ENCODE results near the gene TRIM71. TPM values are rescaled to one million over a fixed set of nuclear protein-coding genes. Genes with fewer than 3 reads are reported as not detected.
"Not testable (repeated sequence)": the region's sequence is repeated elsewhere in the genome, so short reads cannot be mapped to it uniquely, and the experiment has no call there.

Gene TRIM71
- total RNA-seq (under 1 TPM in 1 of 2 donors, not detected in 1; 0.03 TPM), total RNA-seq (0 to 0.12 reads per million in 2 donors)

DNA sequence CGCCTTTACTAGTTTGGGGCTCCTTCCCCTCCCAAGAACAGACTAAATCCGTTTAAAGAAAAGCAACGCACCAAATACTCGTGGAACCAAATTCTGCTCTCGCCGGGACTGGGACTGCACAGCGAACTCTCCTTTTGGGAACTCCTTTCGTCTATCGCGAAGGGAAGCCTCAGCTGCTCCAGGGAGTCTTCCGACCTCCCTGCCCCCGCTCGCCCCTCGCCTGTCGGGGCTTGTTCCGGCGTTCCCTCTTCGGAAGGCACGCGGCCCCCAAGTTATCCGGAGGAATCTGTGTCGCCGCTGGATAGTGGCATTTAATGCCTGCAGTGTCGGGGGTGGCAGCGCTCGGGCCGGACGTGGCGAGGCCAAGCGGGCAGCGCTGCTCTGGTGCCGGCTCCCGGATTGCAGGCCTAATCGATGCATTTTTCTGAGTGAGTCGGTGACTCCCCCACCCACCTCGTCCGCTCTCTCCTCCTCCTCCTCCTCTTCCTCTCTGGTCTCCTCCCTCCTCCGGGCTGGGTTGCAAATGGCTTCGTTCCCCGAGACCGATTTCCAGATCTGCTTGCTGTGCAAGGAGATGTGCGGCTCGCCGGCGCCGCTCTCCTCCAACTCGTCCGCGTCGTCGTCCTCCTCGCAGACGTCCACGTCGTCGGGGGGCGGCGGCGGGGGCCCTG lies at the start of gene TRIM71:
TRIM71 (plus strand) TSS at position 440 of the 671 bp plus-strand sequence; CDS start at position 524, 84 bp downstream.
- H3K36me3 Mint-ChIP-seq (ENCODE audit: low read depth) = no peaks in the 10 kb centered on the region
- peaks cover 12% of the 10 kb centered on the region for H3K4me1 Mint-ChIP-seq
- H3K27me3 Mint-ChIP-seq = peaks cover 29% of the 10 kb centered on the region
- no peaks in the 10 kb centered on the region for H3K9me3 ChIP-seq (ENCODE audit: control insufficient read depth, low read length, poor library complexity, severe bottlenecking)
- DNase-seq (no peak), ATAC-seq (no peak)
- H3K27ac Mint-ChIP-seq = no peak within 1 kb of the TSS
- peak within 1 kb of the TSS; percentile 89 for H3K4me3 Mint-ChIP-seq

DNA sequence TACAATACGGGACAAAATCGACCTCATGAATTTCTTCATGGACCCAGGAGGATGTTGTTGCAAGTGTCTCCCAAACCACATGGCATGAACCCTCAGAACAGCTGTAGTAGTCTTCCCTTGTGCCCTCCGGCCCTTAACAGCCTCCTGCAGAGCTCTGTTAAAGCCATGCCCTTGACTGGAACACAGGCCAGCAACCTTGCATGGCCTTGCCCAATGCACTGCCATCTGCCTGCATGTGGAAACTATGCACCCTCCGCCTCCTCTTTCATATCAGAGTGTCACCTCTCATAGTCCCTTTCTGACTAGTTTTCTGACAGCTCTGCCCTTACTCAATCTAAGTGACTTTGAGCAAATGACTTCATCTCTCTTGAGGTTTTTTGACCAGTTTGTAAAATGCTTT lies 39.4 kb upstream of the TRIM71 start:
- no peak for ATAC-seq
- Mint-ChIP-seq H3K4me1 (peaks cover 9% of the 10 kb centered on the region), H3K27me3 (peaks cover 14% of the 10 kb centered on the region), H3K27ac (no peak overlapping the region), H3K4me3 (no peak overlapping the region), H3K36me3 (ENCODE audit: low read depth) (no peaks in the 10 kb centered on the region)
- no peaks in the 10 kb centered on the region for H3K9me3 ChIP-seq (ENCODE audit: control insufficient read depth, low read length, poor library complexity, severe bottlenecking)
- DNase-seq = no peak

DNA sequence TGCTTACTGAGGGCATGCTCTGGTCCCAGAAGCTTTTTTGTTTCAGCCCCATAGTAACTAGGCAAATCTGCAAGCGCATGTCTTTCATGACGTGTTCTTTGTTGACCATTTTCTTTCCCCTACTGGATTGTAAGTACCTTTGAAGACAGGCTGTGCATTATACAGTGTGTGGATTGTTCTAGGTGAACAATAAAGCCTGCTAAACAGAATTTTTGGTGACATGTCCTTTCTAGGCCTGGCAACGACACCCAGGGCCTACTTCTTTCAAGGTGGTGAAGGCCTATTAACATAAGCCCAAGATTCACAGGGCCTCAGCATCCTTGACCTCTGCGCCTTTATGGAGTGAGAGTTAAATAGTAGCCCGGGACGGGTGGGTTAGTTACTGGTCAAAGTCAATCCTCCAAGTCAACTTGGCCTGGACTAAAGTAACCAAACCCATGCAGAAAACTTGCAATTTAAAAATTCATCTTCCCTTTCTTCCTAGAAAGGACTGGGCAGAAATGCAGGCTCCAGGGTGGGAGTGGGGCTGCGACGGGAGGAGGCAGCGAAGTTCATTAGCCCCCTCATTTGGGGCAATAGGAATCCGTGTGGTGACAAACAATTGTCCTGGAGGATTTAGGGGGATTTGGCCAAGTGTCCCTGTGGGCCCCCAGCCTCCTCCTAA lies 37.6 kb upstream of the TRIM71 start:
- DNase-seq = no peak
- Mint-ChIP-seq H3K4me3 (peak overlapping the region; percentile 93), H3K4me1 (peaks cover 9% of the 10 kb centered on the region), H3K27ac (no peak overlapping the region), H3K36me3 (ENCODE audit: low read depth) (no peaks in the 10 kb centered on the region), H3K27me3 (peaks cover 14% of the 10 kb centered on the region)
- H3K9me3 ChIP-seq (ENCODE audit: control insufficient read depth, low read length, poor library complexity, severe bottlenecking) = no peaks in the 10 kb centered on the region
- no peak for ATAC-seq

DNA sequence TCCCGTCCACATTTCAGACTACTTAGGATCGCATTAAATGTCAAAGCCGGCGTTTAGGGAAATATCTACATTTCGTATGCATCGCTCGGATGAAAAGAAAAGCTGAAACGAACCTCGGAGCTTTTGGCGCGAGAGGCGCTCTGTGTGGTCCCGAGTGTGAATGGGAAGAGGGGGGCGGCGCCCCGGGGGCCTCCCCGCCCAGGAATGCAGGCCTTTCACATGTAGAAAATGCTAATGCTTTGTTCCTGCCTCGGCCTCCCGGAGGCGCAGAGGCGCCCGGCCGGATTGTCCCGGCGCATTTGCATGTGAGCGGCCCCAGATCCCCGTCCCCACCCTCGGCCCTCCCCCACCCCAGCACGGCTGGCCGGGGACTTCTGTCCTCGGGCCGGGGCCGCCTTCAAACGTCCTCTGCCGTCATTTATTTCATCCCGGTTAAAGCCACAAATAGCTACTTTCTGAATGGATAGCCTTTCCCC lies 37.0 kb upstream of the TRIM71 start:
- H3K9me3 ChIP-seq (ENCODE audit: control insufficient read depth, low read length, poor library complexity, severe bottlenecking) = no peaks in the 10 kb centered on the region
- DNase-seq (no peak), ATAC-seq (peak; percentile 12)
- H3K4me3 Mint-ChIP-seq = peak overlapping the region; percentile 93
- H3K36me3 Mint-ChIP-seq (ENCODE audit: low read depth) = no peaks in the 10 kb centered on the region
- peaks cover 9% of the 10 kb centered on the region for H3K4me1 Mint-ChIP-seq
- no peak overlapping the region for H3K27ac Mint-ChIP-seq
- peaks cover 14% of the 10 kb centered on the region for H3K27me3 Mint-ChIP-seq

DNA sequence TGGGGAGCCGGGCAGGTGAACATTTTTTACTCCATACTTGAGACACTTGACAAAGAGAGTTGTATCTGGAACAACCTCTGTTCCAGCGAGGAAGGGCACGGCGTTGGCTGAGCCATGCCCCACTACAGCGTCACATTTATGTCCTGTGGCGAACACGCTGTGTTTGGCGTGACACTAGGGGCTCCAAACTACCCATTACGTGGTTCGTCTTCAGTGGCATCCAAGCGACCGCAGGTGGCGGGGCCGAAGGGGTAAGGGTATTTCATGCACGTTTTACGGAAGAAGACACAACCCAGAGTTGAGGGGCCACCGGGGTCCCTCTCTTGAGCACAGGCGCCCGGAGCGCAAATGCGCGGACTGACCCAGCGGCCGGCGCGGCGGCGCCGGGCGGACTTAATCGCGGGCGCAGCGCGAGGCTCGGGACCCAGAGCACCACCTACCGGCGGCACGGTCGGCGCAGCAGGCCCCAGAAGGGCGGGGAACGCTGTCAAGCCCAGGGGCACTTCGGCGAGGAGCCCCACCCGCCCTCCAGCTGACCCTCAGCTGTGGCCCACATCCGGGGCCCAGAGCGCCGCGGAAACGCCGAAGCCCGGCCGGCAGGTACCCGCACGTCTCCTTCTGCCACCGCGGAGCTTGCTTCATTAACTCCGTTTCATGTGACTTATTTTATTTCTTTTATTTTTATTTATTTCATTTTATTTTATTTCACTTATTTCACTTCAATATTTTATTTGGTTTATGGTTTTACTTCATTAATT lies 36.4 kb upstream of the TRIM71 start:
- H3K4me3 Mint-ChIP-seq = peak overlapping the region; percentile 93
- H3K27me3 Mint-ChIP-seq = peaks cover 14% of the 10 kb centered on the region
- no peak overlapping the region for H3K27ac Mint-ChIP-seq
- H3K9me3 ChIP-seq (ENCODE audit: control insufficient read depth, low read length, poor library complexity, severe bottlenecking) = no peaks in the 10 kb centered on the region
- H3K36me3 Mint-ChIP-seq (ENCODE audit: low read depth) = no peaks in the 10 kb centered on the region
- peaks cover 9% of the 10 kb centered on the region for H3K4me1 Mint-ChIP-seq
- DNase-seq = peak; percentile 36 to 50 (median 44)
- peak; percentile 93 for ATAC-seq

DNA sequence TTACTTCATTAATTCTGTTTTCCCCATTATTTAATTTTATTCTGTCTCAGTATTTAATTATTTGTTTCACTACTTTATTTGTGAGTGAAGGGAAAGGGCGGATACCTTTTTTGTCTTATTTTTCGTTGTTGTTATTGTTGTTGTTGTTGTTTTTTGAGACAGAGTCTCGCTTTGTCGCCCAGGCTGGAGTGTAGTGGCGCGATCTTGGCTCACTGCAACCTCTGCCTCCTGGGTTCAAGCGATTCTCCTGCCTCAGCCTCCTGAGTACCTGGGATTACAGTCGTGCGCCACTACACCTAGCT lies 35.9 kb upstream of the TRIM71 start:
- not testable (repeated sequence) for H3K9me3 ChIP-seq (ENCODE audit: control insufficient read depth, low read length, poor library complexity, severe bottlenecking); H3K36me3 Mint-ChIP-seq (ENCODE audit: low read depth); H3K4me1 Mint-ChIP-seq; H3K27ac Mint-ChIP-seq; DNase-seq; ATAC-seq
- peak overlapping the region; percentile 72 for H3K4me3 Mint-ChIP-seq
- peaks cover 14% of the 10 kb centered on the region for H3K27me3 Mint-ChIP-seq

DNA sequence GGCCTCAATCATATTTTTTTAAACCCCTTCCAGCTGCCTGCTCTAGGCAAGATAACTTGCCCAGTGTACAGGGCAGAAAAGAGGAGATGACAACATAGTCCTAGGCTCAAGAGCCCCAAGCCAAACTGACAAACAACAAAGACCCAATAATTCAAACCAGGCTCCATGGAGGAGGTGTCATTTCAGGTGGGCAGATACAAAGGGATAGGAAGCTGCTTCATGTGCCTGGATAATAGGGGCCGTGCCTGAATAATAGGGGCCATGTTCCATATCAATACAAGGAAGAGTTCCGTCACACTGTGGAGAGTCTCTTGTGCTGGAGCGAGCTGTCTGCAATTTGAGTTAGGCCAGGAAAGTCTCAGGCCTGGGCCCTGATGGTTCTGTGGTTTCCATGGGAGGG lies 35.4 kb upstream of the TRIM71 start:
- peaks cover 14% of the 10 kb centered on the region for H3K27me3 Mint-ChIP-seq
- DNase-seq = no peak

DNA sequence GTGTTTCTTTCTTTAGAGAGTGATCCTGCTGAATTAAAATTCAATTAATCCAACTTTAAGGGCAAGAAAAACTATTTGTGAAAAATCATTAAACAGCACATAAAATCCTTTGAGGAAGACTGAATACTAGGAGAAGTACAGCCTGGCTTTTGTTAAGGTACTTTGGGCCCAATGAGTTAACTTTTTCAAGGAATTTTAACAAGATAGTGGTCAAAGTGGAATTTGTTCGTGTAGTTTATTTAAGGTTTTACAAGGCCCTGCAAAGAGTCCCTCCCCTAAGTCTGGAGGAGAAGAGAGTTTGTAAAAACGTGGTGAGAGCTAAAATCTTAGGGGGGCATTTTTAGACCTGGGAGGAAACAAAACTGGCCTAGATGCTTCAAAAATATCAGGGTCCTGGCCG lies 26.0 kb upstream of the TRIM71 start:
- Mint-ChIP-seq H3K36me3 (ENCODE audit: low read depth) (peaks cover 2% of the 10 kb centered on the region), H3K27ac (peak overlapping the region; percentile 47), H3K27me3 (no peaks in the 10 kb centered on the region)

More for the DNA sequence above, 35.4 kb upstream of the TRIM71 start:
- ATAC-seq = no peak
- no peaks in the 10 kb centered on the region for H3K9me3 ChIP-seq (ENCODE audit: control insufficient read depth, low read length, poor library complexity, severe bottlenecking)
- Mint-ChIP-seq H3K4me3 (peak overlapping the region; percentile 72), H3K4me1 (peaks cover 11% of the 10 kb centered on the region), H3K36me3 (ENCODE audit: low read depth) (peaks cover 2% of the 10 kb centered on the region), H3K27ac (no peak overlapping the region)

DNA sequence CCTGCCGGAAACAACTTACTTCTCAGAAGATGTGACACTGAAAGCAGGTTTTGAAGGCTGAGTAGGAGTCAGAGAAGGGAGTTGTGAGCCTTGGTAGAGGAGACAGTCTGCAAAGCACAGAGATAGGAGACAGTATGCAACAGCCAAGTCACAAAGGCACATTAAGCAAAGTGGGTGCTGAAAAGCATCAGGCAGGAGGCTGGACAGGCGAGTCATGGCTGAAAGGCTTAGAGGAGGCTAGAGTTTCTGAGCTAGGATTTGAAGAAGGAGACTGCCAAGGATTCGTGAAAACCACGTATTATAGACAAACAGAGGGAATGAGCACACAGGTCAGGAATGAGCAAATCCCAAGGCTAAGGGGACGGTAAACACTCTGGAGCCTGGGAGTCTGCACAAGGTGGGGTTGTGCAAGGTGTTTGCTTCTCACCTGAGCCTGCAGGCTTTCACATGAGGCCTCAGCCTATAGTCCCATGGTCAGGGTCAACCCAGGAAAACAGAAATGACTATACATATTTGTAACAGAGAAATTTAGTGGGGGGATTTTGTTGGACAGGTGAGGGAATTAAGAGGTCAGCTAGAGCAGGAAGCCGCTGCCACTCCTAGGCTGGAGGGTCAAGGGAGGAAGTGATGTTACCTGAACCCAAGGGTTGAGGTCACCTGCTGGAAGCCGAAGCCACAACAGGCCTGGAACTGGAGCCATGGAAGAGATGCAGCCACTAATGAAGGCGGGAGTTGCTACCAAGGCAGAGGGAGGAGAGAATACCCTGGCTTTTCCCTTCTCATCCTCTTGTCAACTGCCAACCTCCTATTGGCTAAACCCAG lies 23.1 kb upstream of the TRIM71 start:
- no peak overlapping the region for H3K4me3 Mint-ChIP-seq
- no peak overlapping the region for H3K27ac Mint-ChIP-seq
- peaks cover 11% of the 10 kb centered on the region for H3K27me3 Mint-ChIP-seq
- no peaks in the 10 kb centered on the region for H3K4me1 Mint-ChIP-seq
- no peaks in the 10 kb centered on the region for H3K36me3 Mint-ChIP-seq (ENCODE audit: low read depth)
- ATAC-seq (no peak), DNase-seq (no peak)
- H3K9me3 ChIP-seq (ENCODE audit: control insufficient read depth, low read length, poor library complexity, severe bottlenecking) = no peaks in the 10 kb centered on the region

More for the DNA sequence above, 26.0 kb upstream of the TRIM71 start:
- no peaks in the 10 kb centered on the region for H3K9me3 ChIP-seq (ENCODE audit: control insufficient read depth, low read length, poor library complexity, severe bottlenecking)
- DNase-seq (no peak), ATAC-seq (no peak)
- H3K4me1 Mint-ChIP-seq = peaks cover 3% of the 10 kb centered on the region
- no peak overlapping the region for H3K4me3 Mint-ChIP-seq

DNA sequence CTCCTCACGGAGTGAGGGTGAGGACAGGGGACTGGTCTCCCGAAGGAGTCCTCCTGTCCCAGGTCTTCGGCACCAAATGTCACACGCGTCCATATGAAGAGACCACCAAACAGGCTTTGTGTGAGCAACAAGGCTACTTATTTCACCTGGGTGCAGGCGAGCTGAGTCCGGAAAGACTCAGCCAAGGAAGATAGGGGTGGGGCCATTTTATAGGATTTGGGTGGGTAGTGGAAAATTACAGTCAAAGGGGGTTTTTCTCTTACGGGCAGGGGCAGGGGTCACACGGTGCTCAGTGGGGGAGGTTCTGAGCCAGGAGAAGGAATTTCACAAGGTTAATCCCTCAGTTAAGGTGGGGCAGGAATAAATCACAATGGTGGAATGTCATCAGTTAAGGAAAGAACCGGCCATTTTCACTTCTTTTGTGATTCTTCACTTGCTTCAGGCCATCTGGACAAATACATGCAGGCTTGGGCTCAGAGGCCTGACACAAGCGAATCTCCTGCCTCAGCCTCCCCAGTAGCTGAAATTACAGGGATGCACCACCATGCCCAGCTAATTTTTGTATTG lies 21.3 kb upstream of the TRIM71 start:
- not testable (repeated sequence) for H3K9me3 ChIP-seq (ENCODE audit: control insufficient read depth, low read length, poor library complexity, severe bottlenecking); DNase-seq; H3K4me3 Mint-ChIP-seq; H3K36me3 Mint-ChIP-seq (ENCODE audit: low read depth); ATAC-seq; H3K4me1 Mint-ChIP-seq
- Mint-ChIP-seq H3K27ac (peak overlapping the region; percentile 4), H3K27me3 (peaks cover 11% of the 10 kb centered on the region)

DNA sequence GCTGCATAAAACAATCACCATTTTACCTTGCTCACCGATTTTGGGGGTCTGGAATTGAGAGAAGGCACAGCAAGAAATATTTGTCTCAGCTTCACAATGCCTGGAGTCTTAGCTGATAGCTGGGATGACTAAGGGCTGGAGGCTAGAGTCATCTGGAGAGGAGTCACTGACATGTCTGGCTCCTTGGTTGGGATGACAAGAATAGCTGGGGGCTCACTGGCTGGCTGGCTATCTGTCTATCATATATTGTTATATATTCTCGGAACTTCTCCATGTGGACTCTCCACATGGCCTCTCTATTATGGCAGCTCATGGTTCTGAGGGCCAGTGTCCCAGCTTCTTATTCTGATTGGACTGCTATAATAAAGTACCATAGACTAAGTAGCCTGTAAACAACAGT lies 20.0 kb upstream of the TRIM71 start:
- H3K36me3 Mint-ChIP-seq (ENCODE audit: low read depth) = no peaks in the 10 kb centered on the region
- no peak overlapping the region for H3K4me3 Mint-ChIP-seq
- H3K27ac Mint-ChIP-seq = no peak overlapping the region
- no peaks in the 10 kb centered on the region for H3K9me3 ChIP-seq (ENCODE audit: control insufficient read depth, low read length, poor library complexity, severe bottlenecking)
- H3K27me3 Mint-ChIP-seq = peaks cover 11% of the 10 kb centered on the region
- ATAC-seq (no peak), DNase-seq (no peak)
- no peaks in the 10 kb centered on the region for H3K4me1 Mint-ChIP-seq

DNA sequence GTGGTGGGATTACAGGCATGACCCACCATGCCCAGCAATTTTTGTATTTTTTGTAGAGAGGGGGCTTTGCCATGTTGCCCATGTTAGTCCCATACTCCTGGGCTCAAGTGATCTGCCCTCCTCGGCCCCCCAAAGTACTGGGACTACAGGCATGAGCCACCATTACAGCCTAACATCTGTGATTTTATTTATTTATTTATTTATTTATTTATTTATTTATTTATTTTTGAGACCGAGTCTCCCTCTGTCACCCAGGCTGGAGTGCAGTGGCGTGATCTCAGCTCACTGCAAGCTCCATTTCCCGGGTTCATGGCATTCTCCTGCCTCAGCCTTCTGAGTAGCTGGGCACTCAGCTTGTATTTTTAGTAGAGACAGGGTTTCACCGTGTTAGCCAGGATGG lies 16.4 kb upstream of the TRIM71 start:
- H3K27me3 Mint-ChIP-seq = peaks cover 17% of the 10 kb centered on the region
- not testable (repeated sequence) for H3K4me3 Mint-ChIP-seq; H3K36me3 Mint-ChIP-seq (ENCODE audit: low read depth); H3K27ac Mint-ChIP-seq; H3K9me3 ChIP-seq (ENCODE audit: control insufficient read depth, low read length, poor library complexity, severe bottlenecking); H3K4me1 Mint-ChIP-seq; DNase-seq; ATAC-seq

All from T-helper 17 cell (primary cell).